Type B pancreatic cell (in vitro differentiated cells): ENCODE measurements around the gene MPC2. TPM values are rescaled to one million over a fixed set of nuclear protein-coding genes. Genes with fewer than 3 reads are reported as not detected.
"Not testable (repeated sequence)": the region's sequence is repeated elsewhere in the genome, so short reads cannot be mapped to it uniquely, and the experiment has no call there.

ENCODE experiments used
- DNase-seq: peaks from one replicate; pipeline ENCODE4 v3.0.0; 2021; ENCODE audit warnings: mixed read lengths; ENCODE audit not compliant: unreplicated experiment; ENCODE audit errors: extremely low spot score
- H3K27ac Mint-ChIP-seq: 2 replicates; pipeline ENCODE4 v1.8.0; 2021; ENCODE audit warnings: mild to moderate bottlenecking, mixed read lengths
- H3K27me3 Mint-ChIP-seq: 2 replicates; pipeline ENCODE4 v1.8.0; 2021; ENCODE audit warnings: mixed read lengths
- H3K36me3 Mint-ChIP-seq: 2 replicates; pipeline ENCODE4 v1.8.0; 2021; ENCODE audit warnings: mixed read lengths
- H3K4me1 Mint-ChIP-seq: one replicate; pipeline ENCODE4 v1.8.0; 2021; ENCODE audit warnings: mixed read lengths; ENCODE audit not compliant: unreplicated experiment
- H3K4me3 Mint-ChIP-seq: 2 replicates; pipeline ENCODE4 v1.8.0; 2021; ENCODE audit warnings: mild to moderate bottlenecking, mixed read lengths
- H3K9me3 Mint-ChIP-seq: 2 replicates; pipeline ENCODE4 v1.8.0; 2021; ENCODE audit warnings: mixed read lengths
- CTCF ChIP-seq: fragments of 200-600 bp; sonication (generic); conservative IDR thresholded peaks from 2 replicates; pipeline ENCODE4 v1.5.0; 2021; ENCODE audit warnings: antibody characterized with exemption, mild to moderate bottlenecking
- total RNA-seq: library from RNA; stranded (reverse); gene quantifications from 2 replicates; pipeline ENCODE4 v1.2.1, GENCODE V29; 2021; ENCODE audit warnings: low replicate concordance

The MPC2 gene
- total RNA-seq, 1 donor from 2014 or later: 60.2 TPM

- TF ChIP-seq CTCF: no peak
- H3K27ac Mint-ChIP-seq: peak overlapping the region; percentile 99
- no peaks in the 10 kb centered on the region for H3K9me3 Mint-ChIP-seq
- peaks cover 3% of the 10 kb centered on the region for H3K27me3 Mint-ChIP-seq
- peak overlapping the region; percentile 95 for H3K4me3 Mint-ChIP-seq
- no peaks in the 10 kb centered on the region for H3K36me3 Mint-ChIP-seq
- H3K4me1 Mint-ChIP-seq: peaks cover 18% of the 10 kb centered on the region
- no peak for DNase-seq
These were observed 2.3 kb downstream of the MPC2 start for GRCh38 chr1:167934426-167935215.

- peak overlapping the region; percentile 42 for H3K4me3 Mint-ChIP-seq
- H3K9me3 Mint-ChIP-seq: no peaks in the 10 kb centered on the region
- H3K4me1 Mint-ChIP-seq: peaks cover 19% of the 10 kb centered on the region
- DNase-seq: no peak
- peaks cover 3% of the 10 kb centered on the region for H3K27me3 Mint-ChIP-seq
- no peak overlapping the region for H3K27ac Mint-ChIP-seq
- no peaks in the 10 kb centered on the region for H3K36me3 Mint-ChIP-seq
- TF ChIP-seq CTCF: no peak
These were observed 3.1 kb downstream of the MPC2 start for GRCh38 chr1:167933788-167934187.

- no peaks in the 10 kb centered on the region for H3K27me3 Mint-ChIP-seq
- H3K4me1 Mint-ChIP-seq: peaks cover 24% of the 10 kb centered on the region
These were observed 7.1 kb downstream of the MPC2 start for GRCh38 chr1:167929725-167930124.

GRCh38 chr1:167928919-167929318 lies 8.0 kb downstream of the MPC2 start:
- not testable (repeated sequence) for H3K36me3 Mint-ChIP-seq, H3K9me3 Mint-ChIP-seq, H3K27me3 Mint-ChIP-seq, H3K4me3 Mint-ChIP-seq, DNase-seq, H3K27ac Mint-ChIP-seq
- peaks cover 18% of the 10 kb centered on the region for H3K4me1 Mint-ChIP-seq

More at GRCh38 chr1:167929725-167930124, 7.1 kb downstream of the MPC2 start:
- Mint-ChIP-seq H3K36me3 (no peaks in the 10 kb centered on the region), H3K4me3 (peak overlapping the region; percentile 25), H3K9me3 (no peaks in the 10 kb centered on the region), H3K27ac (no peak overlapping the region)
- DNase-seq: no peak
- no peak for TF ChIP-seq CTCF

- no peak overlapping the region for H3K4me3 Mint-ChIP-seq
- no peaks in the 10 kb centered on the region for H3K27me3 Mint-ChIP-seq
- no peaks in the 10 kb centered on the region for H3K9me3 Mint-ChIP-seq
- no peak for DNase-seq
- H3K27ac Mint-ChIP-seq: no peak overlapping the region
- H3K36me3 Mint-ChIP-seq: no peaks in the 10 kb centered on the region
- no peak for TF ChIP-seq CTCF
- H3K4me1 Mint-ChIP-seq: peaks cover 18% of the 10 kb centered on the region
These were observed 8.4 kb downstream of the MPC2 start for GRCh38 chr1:167928457-167928852.

GRCh38 chr1:167927046-167927754 lies 9.7 kb downstream of the MPC2 start:
- peaks cover 8% of the 10 kb centered on the region for H3K36me3 Mint-ChIP-seq
- no peaks in the 10 kb centered on the region for H3K9me3 Mint-ChIP-seq
- H3K27ac Mint-ChIP-seq: peak overlapping the region; percentile 29
- no peaks in the 10 kb centered on the region for H3K27me3 Mint-ChIP-seq
- no peak for DNase-seq
- TF ChIP-seq CTCF: no peak
- peaks cover 18% of the 10 kb centered on the region for H3K4me1 Mint-ChIP-seq
- peak overlapping the region; percentile 23 for H3K4me3 Mint-ChIP-seq
